HEK293T (cell line): ENCODE data around the gene PRR20G.

Experiments used
- CTCF ChIA-PET: fragments of 350-600 bp; formaldehyde crosslinking; extraction: SDS; loops from one replicate; lab custom pipeline; 2021; ENCODE audit warnings: antibody characterized with exemption, inconsistent platforms; lab: Yijun Ruan, JAX
- POLR2A ChIA-PET: fragments of 350-600 bp; formaldehyde crosslinking; extraction: SDS; loops from one replicate; lab custom pipeline; 2020; ENCODE audit warnings: antibody characterized with exemption, inconsistent platforms; lab: Yijun Ruan, JAX
- DNase-seq: peaks from one replicate; pipeline ENCODE4 v3.0.0; 2012; ENCODE audit warnings: mixed read lengths; ENCODE audit errors: extremely low spot score
- ARNT ChIP-seq: fragments of 450-650 bp; IDR thresholded peaks from 2 replicates; pipeline ENCODE4 v1.6.1; 2017; ENCODE audit warnings: mild to moderate bottlenecking
- BHLHE40 ChIP-seq: fragments of 450-650 bp; IDR thresholded peaks from 2 replicates; pipeline ENCODE4 v1.6.1; 2016; ENCODE audit warnings: mild to moderate bottlenecking, moderate library complexity, borderline replicate concordance
- CTBP1 ChIP-seq: fragments of 450-650 bp; IDR thresholded peaks from 2 replicates; pipeline ENCODE4 v1.6.1; 2016; ENCODE audit warnings: borderline replicate concordance
- ELF4 ChIP-seq: fragments of 450-650 bp; IDR thresholded peaks from 2 replicates; pipeline ENCODE4 v1.6.1; 2017; ENCODE audit warnings: antibody characterized with exemption
- FOXA1 ChIP-seq: fragments of 450-650 bp; IDR thresholded peaks from 2 replicates; pipeline ENCODE4 v1.6.1; 2016; ENCODE audit warnings: mild to moderate bottlenecking
- FOXK2 ChIP-seq: fragments of 450-650 bp; IDR thresholded peaks from 2 replicates; pipeline ENCODE4 v1.6.1; 2016; ENCODE audit warnings: mild to moderate bottlenecking
- FOXM1 ChIP-seq: fragments of 450-650 bp; IDR thresholded peaks from 2 replicates; pipeline ENCODE4 v1.6.1; 2017; ENCODE audit warnings: mild to moderate bottlenecking, borderline replicate concordance
- HDGF ChIP-seq: fragments of 450-650 bp; IDR thresholded peaks from 2 replicates; pipeline ENCODE4 v1.6.1; 2017; ENCODE audit warnings: antibody characterized with exemption, borderline replicate concordance
- L3MBTL2 ChIP-seq: fragments of 450-650 bp; conservative IDR thresholded peaks from 2 replicates; pipeline ENCODE4 v1.6.1; 2016; ENCODE audit warnings: mild to moderate bottlenecking
- LEF1 ChIP-seq: fragments of 450-650 bp; IDR thresholded peaks from 2 replicates; pipeline ENCODE4 v1.6.1; 2017; ENCODE audit warnings: mild to moderate bottlenecking, borderline replicate concordance
- NFRKB ChIP-seq: fragments of 450-650 bp; IDR thresholded peaks from 2 replicates; pipeline ENCODE4 v1.6.1; 2016; ENCODE audit warnings: mild to moderate bottlenecking, moderate library complexity
- SP1 ChIP-seq: fragments of 450-650 bp; IDR thresholded peaks from 2 replicates; pipeline ENCODE4 v1.6.1; 2017
- SUZ12 ChIP-seq: fragments of 450-650 bp; IDR thresholded peaks from 2 replicates; pipeline ENCODE4 v1.6.1; 2016; ENCODE audit warnings: mild to moderate bottlenecking
- TARDBP ChIP-seq: fragments of 450-650 bp; IDR thresholded peaks from 2 replicates; pipeline ENCODE4 v1.6.1; 2016
- ZNF384 ChIP-seq: fragments of 450-650 bp; IDR thresholded peaks from 2 replicates; pipeline ENCODE4 v1.6.1; 2016
- TF ChIP-seq, protein P1 (sequence below): fragments of 450-650 bp; IDR thresholded peaks from 2 replicates; pipeline ENCODE4 v1.6.1; 2016

Gene PRR20G

DNA sequence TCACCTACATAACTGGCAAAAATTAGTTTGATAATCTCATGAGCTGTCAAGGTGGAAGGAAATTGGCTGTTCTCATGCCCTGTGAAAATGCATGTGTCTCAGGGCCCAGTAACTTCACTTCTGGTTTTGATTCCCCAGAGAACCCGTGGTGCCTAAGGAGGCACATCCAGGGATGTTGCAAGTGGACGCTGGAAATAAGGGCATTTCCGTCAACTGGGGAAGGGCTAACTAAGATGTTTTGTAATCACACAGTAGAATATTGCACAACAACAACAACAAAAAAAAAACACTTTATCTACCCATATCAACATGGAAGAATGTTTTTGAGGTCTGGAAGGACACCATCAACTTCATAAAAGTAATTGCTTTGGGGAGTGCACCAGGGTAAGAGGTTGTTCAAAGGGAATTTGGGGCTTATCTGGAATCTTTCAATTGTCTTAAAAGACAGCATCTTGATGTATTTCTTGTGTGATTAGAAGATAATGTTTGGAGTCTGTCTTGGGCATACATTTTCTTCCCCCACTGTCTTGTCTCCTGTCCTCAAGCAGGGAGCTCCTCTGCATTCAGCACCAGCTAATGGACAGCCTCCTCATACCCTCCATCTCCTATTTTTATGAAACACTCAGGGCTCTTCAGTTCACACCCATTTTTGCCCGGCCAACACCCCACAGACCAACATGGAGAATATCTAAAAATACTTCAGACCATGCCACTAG lies 37.2 kb upstream of the PRR20G start:
- ChIA-PET CTCF (no interaction called here), POLR2A (no interaction called here)
- DNase-seq = no peak
- TF ChIP-seq FOXM1 = no peak
- no peak for TF ChIP-seq CTBP1
- TF ChIP-seq FOXA1 = no peak
- TF ChIP-seq FOXK2 = no peak
- TF ChIP-seq TARDBP = no peak
- no peak for TF ChIP-seq SUZ12
- TF ChIP-seq BHLHE40 = no peak
- no peak for TF ChIP-seq HDGF
- TF ChIP-seq, protein P1, sequence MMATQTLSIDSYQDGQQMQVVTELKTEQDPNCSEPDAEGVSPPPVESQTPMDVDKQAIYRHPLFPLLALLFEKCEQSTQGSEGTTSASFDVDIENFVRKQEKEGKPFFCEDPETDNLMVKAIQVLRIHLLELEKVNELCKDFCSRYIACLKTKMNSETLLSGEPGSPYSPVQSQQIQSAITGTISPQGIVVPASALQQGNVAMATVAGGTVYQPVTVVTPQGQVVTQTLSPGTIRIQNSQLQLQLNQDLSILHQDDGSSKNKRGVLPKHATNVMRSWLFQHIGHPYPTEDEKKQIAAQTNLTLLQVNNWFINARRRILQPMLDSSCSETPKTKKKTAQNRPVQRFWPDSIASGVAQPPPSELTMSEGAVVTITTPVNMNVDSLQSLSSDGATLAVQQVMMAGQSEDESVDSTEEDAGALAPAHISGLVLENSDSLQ = no peak
- TF ChIP-seq LEF1 = no peak
- TF ChIP-seq NFRKB = no peak

DNA sequence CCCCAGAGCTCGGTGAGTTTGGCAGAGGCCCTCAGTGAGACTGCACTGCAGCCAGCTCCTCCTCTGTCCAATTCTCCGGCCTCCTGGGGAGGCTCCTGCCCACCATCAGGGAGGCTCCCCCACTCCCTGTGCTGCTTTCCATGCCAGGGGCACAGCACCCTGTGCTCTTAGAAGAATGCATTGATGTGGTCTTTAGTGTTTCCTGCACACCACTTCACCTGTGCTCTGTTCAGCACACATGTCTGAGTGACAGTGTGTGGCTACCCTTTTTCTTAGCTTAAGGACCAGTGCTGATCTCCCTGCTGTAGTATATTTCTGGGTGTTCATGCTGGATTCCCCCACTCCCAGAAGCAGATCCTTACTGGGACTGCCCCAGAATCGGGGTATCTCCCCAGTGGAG lies 36.2 kb upstream of the PRR20G start:
- ChIA-PET POLR2A (no interaction called here), CTCF (no interaction called here)
- TF ChIP-seq L3MBTL2 = no peak
- no peak for DNase-seq

DNA sequence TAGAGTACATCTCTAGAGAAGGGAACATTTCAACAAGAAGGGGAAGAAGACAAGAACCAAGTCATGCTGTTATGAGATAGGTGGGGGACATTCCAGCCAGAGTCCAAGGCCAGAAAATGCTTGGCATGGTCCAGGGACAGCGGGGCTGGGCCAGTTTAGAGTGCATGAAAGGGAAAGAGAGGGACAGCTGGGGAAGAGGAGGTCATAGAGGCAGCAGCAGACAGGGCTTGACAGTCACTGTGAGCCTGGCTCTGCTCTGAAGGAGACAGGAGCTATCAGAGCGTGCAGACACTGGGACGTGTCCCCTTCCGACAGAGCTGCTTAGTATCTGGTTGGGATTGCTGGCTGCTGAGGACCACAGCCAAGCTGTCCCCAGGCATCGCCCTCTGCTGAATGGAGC lies 35.7 kb upstream of the PRR20G start:
- DNase-seq = no peak
- no peak for TF ChIP-seq TARDBP
- no peak for TF ChIP-seq NFRKB
- TF ChIP-seq, protein P1 = no peak
- no peak for TF ChIP-seq ELF4
- TF ChIP-seq SUZ12 = no peak
- TF ChIP-seq SP1 = no peak
- no peak for TF ChIP-seq FOXA1
- TF ChIP-seq ZNF384 = no peak
- no peak for TF ChIP-seq FOXM1
- no peak for TF ChIP-seq HDGF
- no peak for TF ChIP-seq CTBP1
- ChIA-PET CTCF (no interaction called here), POLR2A (no interaction called here)

DNA sequence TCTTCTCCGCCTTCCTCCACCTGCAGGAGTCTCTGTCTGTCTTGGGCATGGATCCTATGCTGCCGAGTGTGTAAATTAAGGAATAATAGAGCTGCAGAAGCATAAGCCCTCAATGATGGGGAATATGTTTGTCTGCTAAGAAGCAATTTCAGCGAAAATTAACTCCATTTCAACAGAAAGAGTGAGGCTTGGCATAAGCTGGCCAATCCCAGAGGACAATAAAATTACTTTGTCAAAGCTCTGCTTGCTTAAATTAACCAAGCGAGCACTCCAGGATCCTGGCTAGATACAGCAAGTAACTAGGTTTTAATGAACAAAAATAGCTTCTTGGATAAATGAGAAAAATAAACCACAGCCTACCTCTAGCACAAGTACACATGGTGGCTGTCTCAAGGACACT lies 33.5 kb upstream of the PRR20G start:
- TF ChIP-seq FOXA1 (no peak), SUZ12 (no peak), SP1 (no peak), NFRKB (no peak), TARDBP (no peak), ZNF384 (no peak), ARNT (no peak), FOXM1 (no peak), CTBP1 (no peak), L3MBTL2 (no peak), BHLHE40 (no peak), FOXK2 (no peak), HDGF (no peak), ELF4 (no peak), LEF1 (no peak)
- TF ChIP-seq, protein P1 = no peak
- POLR2A ChIA-PET = no interaction called here
- no peak for DNase-seq
- CTCF ChIA-PET = no interaction called here

DNA sequence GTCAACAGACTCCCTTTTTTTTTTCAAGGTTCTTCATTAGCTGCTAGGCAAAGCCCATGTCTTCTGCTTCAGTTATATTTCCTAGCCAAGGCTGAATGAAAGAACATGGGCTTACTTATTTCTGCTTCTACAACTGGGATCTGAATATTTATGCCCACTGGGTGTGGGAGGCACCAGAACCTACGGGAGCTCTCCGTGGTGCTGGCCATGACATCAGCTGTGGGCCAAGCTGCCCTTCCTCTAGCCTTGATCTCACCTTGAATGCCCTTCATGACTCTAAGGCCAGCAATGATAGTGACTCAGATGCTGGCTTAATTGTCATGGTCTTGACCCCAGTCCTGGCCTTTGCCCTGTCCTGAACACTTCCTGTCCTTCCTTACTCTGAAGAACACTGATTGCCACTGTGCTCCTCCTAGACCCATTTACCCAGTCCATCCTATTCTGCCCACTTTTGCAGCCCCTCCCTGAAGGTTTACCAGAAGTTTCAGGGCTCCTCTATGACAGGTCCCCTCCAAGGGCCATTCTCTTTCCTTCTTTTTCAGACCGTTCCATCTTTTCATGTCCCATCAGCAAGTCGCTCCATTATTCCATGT lies 32.8 kb upstream of the PRR20G start:
- ChIA-PET CTCF (no interaction called here), POLR2A (no interaction called here)
- TF ChIP-seq FOXA1 (no peak), ZNF384 (no peak), ARNT (no peak), TARDBP (no peak), SP1 (no peak), ELF4 (no peak), CTBP1 (no peak), FOXM1 (no peak), HDGF (no peak), L3MBTL2 (no peak), FOXK2 (no peak), BHLHE40 (no peak), SUZ12 (no peak), LEF1 (no peak), NFRKB (no peak)
- TF ChIP-seq, protein P1 = no peak
- no peak for DNase-seq

DNA sequence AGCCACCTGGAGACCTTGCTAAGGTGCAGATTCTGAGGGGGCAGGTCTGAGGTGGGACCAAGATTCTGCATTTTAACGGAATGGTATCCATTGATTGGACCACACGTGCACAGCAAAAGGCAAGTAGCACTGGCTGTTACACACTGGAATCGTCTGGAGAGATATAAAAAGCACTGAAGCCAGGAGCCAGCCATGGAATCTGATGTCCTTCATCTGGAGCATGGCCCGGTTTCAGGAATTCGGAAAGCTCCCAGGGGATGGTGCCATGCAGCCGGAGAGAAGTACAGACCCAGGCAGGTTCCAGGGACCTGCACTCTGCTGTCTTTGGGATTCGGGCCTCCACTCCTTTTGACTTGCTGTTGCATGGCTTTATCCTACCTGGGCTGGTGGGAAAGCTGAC lies 28.8 kb upstream of the PRR20G start:
- POLR2A ChIA-PET = no interaction called here

More for the DNA sequence above, 28.8 kb upstream of the PRR20G start:
- DNase-seq = no peak
- TF ChIP-seq FOXM1 = no peak
- TF ChIP-seq L3MBTL2 = no peak
- TF ChIP-seq HDGF = no peak
- no peak for TF ChIP-seq ZNF384
- TF ChIP-seq CTBP1 = no peak
- no peak for TF ChIP-seq LEF1
- no peak for TF ChIP-seq SUZ12
- TF ChIP-seq FOXA1 = no peak
- no peak for TF ChIP-seq FOXK2
- no peak for TF ChIP-seq TARDBP
- CTCF ChIA-PET = no interaction called here
